GM23248 (cell line): ENCODE results near the gene NKX1-1. TPM values are rescaled to one million over a fixed set of nuclear protein-coding genes. Genes with fewer than 3 reads are reported as not detected.

Source experiments
- DNase-seq: peaks from one replicate; pipeline ENCODE4 v3.0.0-alpha.2; 2015
- H2AFZ ChIP-seq: fragments of 200-600 bp; sonication (generic); 2 replicates; pipeline ENCODE4 v1.6.1; 2016; ENCODE audit warnings: antibody characterized with exemption
- H3F3A ChIP-seq: fragments of 200-600 bp; sonication (generic); 2 replicates; pipeline ENCODE4 v1.6.1; 2016; ENCODE audit warnings: mild to moderate bottlenecking, antibody characterized with exemption, mixed run types; ENCODE audit not compliant: insufficient read depth
- H3K27ac ChIP-seq: fragments of 200-600 bp; sonication (generic); 2 replicates; pipeline ENCODE4 v1.5.1; 2016; ENCODE audit warnings: mild to moderate bottlenecking
- H3K27me3 ChIP-seq: fragments of 200-600 bp; sonication (generic); replicated peaks from 2 replicates; pipeline ENCODE4 v1.6.1; 2016; ENCODE audit warnings: mild to moderate bottlenecking; ENCODE audit not compliant: insufficient read depth
- H3K36me3 ChIP-seq: fragments of 200-600 bp; sonication (generic); 2 replicates; pipeline ENCODE4 v1.6.1; 2016; ENCODE audit warnings: low read depth, mild to moderate bottlenecking
- H3K4me1 ChIP-seq: fragments of 200-600 bp; sonication (generic); 2 replicates; pipeline ENCODE4 v1.6.1; 2016; ENCODE audit warnings: mild to moderate bottlenecking; ENCODE audit not compliant: insufficient read depth
- H3K4me2 ChIP-seq: fragments of 200-600 bp; sonication (generic); one replicate; pipeline ENCODE4 v1.6.1; 2016; ENCODE audit warnings: mild to moderate bottlenecking; ENCODE audit not compliant: unreplicated experiment
- H3K4me3 ChIP-seq: fragments of 200-600 bp; sonication (generic); 2 replicates; pipeline ENCODE4 v1.5.1; 2016; ENCODE audit warnings: mild to moderate bottlenecking
- H3K79me2 ChIP-seq: fragments of 200-600 bp; sonication (generic); 2 replicates; pipeline ENCODE4 v1.6.1; 2016; ENCODE audit warnings: mild to moderate bottlenecking; ENCODE audit not compliant: insufficient read depth
- H3K9ac ChIP-seq: fragments of 200-600 bp; sonication (generic); 2 replicates; pipeline ENCODE4 v1.6.1; 2016; ENCODE audit warnings: mild to moderate bottlenecking
- H3K9me2 ChIP-seq: fragments of 200-600 bp; sonication (generic); 2 replicates; pipeline ENCODE4 v1.6.1; 2016; ENCODE audit warnings: mixed run types, mild to moderate bottlenecking, moderate library complexity; ENCODE audit not compliant: insufficient read depth
- H3K9me3 ChIP-seq: fragments of 200-600 bp; sonication (generic); one replicate; pipeline ENCODE4 v1.6.1; 2017; ENCODE audit warnings: low read depth
- H4K20me1 ChIP-seq: fragments of 200-600 bp; sonication (generic); 2 replicates; pipeline ENCODE4 v1.6.0; 2016; ENCODE audit not compliant: insufficient read depth
- EZH2 ChIP-seq: fragments of 200-600 bp; sonication (generic); IDR thresholded peaks from 2 replicates; pipeline ENCODE4 v1.6.1; 2018; ENCODE audit warnings: antibody characterized with exemption, mild to moderate bottlenecking; ENCODE audit not compliant: insufficient read depth, poor library complexity, severe bottlenecking
- EZH2phosphoT487 ChIP-seq: fragments of 200-600 bp; sonication (generic); IDR thresholded peaks from 2 replicates; pipeline ENCODE4 v1.6.1; 2018; ENCODE audit warnings: antibody characterized with exemption, moderate library complexity, mild to moderate bottlenecking, low read depth; ENCODE audit not compliant: insufficient read depth
- WGBS, 2 experiments: methylation state at CpG; one replicate each; pipeline ENCODE4 v1.1.6; 2015 to 2017; ENCODE audit warnings: low lambda C conversion rate in 2 of 2, low coverage in 1 of 2; ENCODE audit errors: missing lambda C conversion rate in 2 of 2; 5-methylcytosine and 5-hydroxymethylcytosine counted together
- in situ Hi-C: fragments of 300-500 bp; cut with MboI; formaldehyde crosslinking; loops from 2 replicates; pipeline ENCODE4 v1.15.0; 2020
- polyA plus RNA-seq: library from polyadenylated mRNA; unstranded; fragments of >200 nt; fragmentation: Nextera tagmentation; extraction: Ambion mirVana; gene quantifications from 2 replicates; pipeline ENCODE4 v1.2.1, GENCODE V29; 2016
- total RNA-seq: library from RNA; depleted of rRNA; stranded (reverse); fragments of >200 nt; shearing (Covaris generic); gene quantifications from 2 replicates; pipeline ENCODE4 v1.2.3, GENCODE V29; 2014

The NKX1-1 gene
- total and polyA plus RNA-seq, 2 experiments from 2014 or later = not detected

- in situ Hi-C loops = no loop called here
- no peaks in the 10 kb centered on the region for H3K79me2 ChIP-seq
- no peaks in the 10 kb centered on the region for H3K36me3 ChIP-seq
- H3K9ac ChIP-seq = no peak overlapping the region
- no peak overlapping the region for H2AFZ ChIP-seq
- no peak overlapping the region for H3K27ac ChIP-seq
- H3F3A ChIP-seq = no peaks in the 10 kb centered on the region
- no peak overlapping the region for H3K4me3 ChIP-seq
- H3K9me3 ChIP-seq = no peaks in the 10 kb centered on the region
- peaks cover 32% of the 10 kb centered on the region for H3K27me3 ChIP-seq
- no peak overlapping the region for H3K4me2 ChIP-seq
- no peaks in the 10 kb centered on the region for H3K4me1 ChIP-seq
- 26 to 27% methylated on average over 17 of the region's 17 CpGs for WGBS, 2 experiments
- no peaks in the 10 kb centered on the region for H3K9me2 ChIP-seq
- H4K20me1 ChIP-seq = no peaks in the 10 kb centered on the region
- no peak for TF ChIP-seq EZH2phosphoT487
- no peak for DNase-seq
These were observed 5.5 kb upstream of the NKX1-1 start for GRCh38 chr4:1411436-1412375.

DNA sequence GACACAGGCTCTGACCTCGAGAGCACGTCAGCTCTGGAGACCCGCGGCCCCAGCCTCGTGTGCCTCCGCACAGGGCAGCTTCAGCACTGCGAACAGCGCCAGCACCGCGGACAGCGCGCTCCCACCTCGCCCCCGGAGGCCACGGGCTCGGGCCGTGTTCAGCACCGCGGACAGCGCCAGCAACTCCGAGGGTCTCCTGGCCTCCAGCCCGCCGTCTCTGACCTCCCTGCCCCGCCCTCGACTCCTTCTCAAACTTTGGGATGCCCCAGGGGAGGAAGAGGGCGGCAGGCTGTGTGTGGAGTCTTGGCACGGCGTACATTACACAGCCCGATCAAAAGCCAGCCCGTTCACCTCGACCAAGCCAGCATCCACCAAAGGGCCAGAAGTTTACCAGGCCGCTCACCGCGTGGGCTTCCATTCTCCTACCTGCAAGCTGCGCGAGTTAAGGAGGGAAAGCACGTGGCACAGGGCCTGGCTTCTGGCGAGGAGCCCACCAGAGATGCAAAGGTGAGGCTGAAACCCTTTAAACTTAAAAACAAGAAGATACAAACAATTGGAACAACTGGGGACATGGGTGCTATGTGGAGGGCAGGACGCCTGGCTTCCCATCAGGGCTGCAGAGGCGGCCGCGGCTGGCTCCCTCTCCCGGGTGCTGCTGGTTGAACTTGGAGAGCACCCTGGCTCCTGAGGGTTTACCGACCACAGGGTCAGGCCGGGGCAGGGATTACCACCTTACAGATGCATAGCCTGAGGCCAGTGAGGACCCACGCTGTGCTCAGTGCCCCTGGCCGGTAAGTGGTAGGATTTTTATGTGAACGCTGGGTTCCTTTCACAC, 4.5 kb upstream of the NKX1-1 start:
- TF ChIP-seq EZH2phosphoT487 (no peak), EZH2 (no peak)

GRCh38 chr4:1409491-1410425, 3.5 kb upstream of the NKX1-1 start:
- Histone ChIP-seq H3K27me3 (peaks cover 37% of the 10 kb centered on the region), H3K36me3 (no peaks in the 10 kb centered on the region), H3K9me3 (no peaks in the 10 kb centered on the region), H3K4me1 (no peaks in the 10 kb centered on the region), H3F3A (no peaks in the 10 kb centered on the region), H3K27ac (no peak overlapping the region), H3K4me2 (no peak overlapping the region), H3K79me2 (no peaks in the 10 kb centered on the region), H3K9ac (no peak overlapping the region), H3K9me2 (no peaks in the 10 kb centered on the region), H3K4me3 (no peak overlapping the region), H4K20me1 (no peaks in the 10 kb centered on the region), H2AFZ (no peak overlapping the region)
- TF ChIP-seq EZH2phosphoT487 (no peak), EZH2 (no peak)
- 25 to 34% methylated on average over 18 to 27 of the region's 27 CpGs for WGBS, 2 experiments
- in situ Hi-C loops = no loop called here
- no peak for DNase-seq

More for the DNA sequence above, 4.5 kb upstream of the NKX1-1 start:
- peaks cover 36% of the 10 kb centered on the region for H3K27me3 ChIP-seq
- no peaks in the 10 kb centered on the region for H3K4me1 ChIP-seq
- no peaks in the 10 kb centered on the region for H3K36me3 ChIP-seq
- no peak overlapping the region for H3K27ac ChIP-seq
- no peaks in the 10 kb centered on the region for H3F3A ChIP-seq
- DNase-seq = peak; percentile 67
- in situ Hi-C loops = no loop called here
- 16 to 18% methylated on average over 47 to 48 of the region's 48 CpGs for WGBS, 2 experiments
- H3K4me3 ChIP-seq = no peak overlapping the region
- H4K20me1 ChIP-seq = no peaks in the 10 kb centered on the region
- H3K4me2 ChIP-seq = no peak overlapping the region
- no peaks in the 10 kb centered on the region for H3K9me2 ChIP-seq
- no peak overlapping the region for H2AFZ ChIP-seq
- H3K79me2 ChIP-seq = no peaks in the 10 kb centered on the region
- no peak overlapping the region for H3K9ac ChIP-seq
- no peaks in the 10 kb centered on the region for H3K9me3 ChIP-seq

DNA sequence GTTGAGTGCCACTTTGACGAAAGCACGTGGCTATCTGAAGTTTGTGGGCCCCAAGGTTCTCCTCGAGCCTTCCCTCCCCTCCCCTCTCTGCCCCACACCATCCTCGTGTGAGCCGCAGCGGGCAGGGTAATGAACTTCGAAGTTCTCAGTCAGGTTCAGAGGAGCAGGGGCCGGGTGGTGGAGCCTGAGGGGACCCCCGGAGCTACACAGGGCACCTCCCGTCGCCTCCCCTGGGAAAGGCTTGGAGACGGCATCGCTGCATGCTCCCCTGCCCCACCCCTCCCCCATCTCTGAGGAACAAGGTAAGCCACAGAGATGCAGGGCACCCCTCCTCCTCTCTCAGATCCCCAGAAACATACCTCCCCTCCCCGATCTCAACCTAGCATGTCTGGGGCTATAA, 2.8 kb upstream of the NKX1-1 start:
- H3K27me3 ChIP-seq = peaks cover 44% of the 10 kb centered on the region
- no peaks in the 10 kb centered on the region for H3K36me3 ChIP-seq
- H2AFZ ChIP-seq = no peak overlapping the region
- H3F3A ChIP-seq = no peaks in the 10 kb centered on the region
- H3K4me1 ChIP-seq = no peaks in the 10 kb centered on the region
- H3K9me3 ChIP-seq = no peaks in the 10 kb centered on the region
- WGBS, 2 experiments = 14 to 18% methylated on average over 9 to 14 of the region's 14 CpGs
- in situ Hi-C loops = no loop called here
- no peaks in the 10 kb centered on the region for H3K9me2 ChIP-seq
- H3K27ac ChIP-seq = no peak overlapping the region
- H3K4me2 ChIP-seq = no peak overlapping the region
- no peak overlapping the region for H3K4me3 ChIP-seq
- no peak for DNase-seq
- TF ChIP-seq EZH2phosphoT487 = no peak
- no peak for TF ChIP-seq EZH2
- no peak overlapping the region for H3K9ac ChIP-seq
- no peaks in the 10 kb centered on the region for H4K20me1 ChIP-seq
- no peaks in the 10 kb centered on the region for H3K79me2 ChIP-seq
